HG03064 (cell line): ENCODE results near the gene MIB2.

Source experiments
- ATAC-seq: cut with Tn5 transposase; IDR thresholded peaks from one replicate; pipeline ENCODE4 v1.9.1; 2021; ENCODE audit warnings: low read depth; ENCODE audit not compliant: unreplicated experiment

MIB2 gene

GRCh38 chr1:1613509-1614082, 1.7 kb upstream of the MIB2 start:
- ATAC-seq, result no peak

- no peak for ATAC-seq
These were observed 921 bp upstream of the MIB2 start for GRCh38 chr1:1614204-1614953.

GRCh38 chr1:1614954-1615255, 395 bp upstream of the MIB2 start:
- ATAC-seq, result no peak

- peak; percentile 13 for ATAC-seq
These were observed 918 bp downstream of the MIB2 start for GRCh38 chr1:1616045-1616790.

- ATAC-seq, result no peak
These were observed 1.5 kb downstream of the MIB2 start for GRCh38 chr1:1616838-1617237.

GRCh38 chr1:1617516-1617915, 2.2 kb downstream of the MIB2 start:
- ATAC-seq, result no peak

- no peak for ATAC-seq
These were observed 2.6 kb downstream of the MIB2 start for GRCh38 chr1:1617925-1618324.

GRCh38 chr1:1618396-1619068, 3.2 kb downstream of the MIB2 start:
- no peak for ATAC-seq

GRCh38 chr1:1619917-1620361, 4.6 kb downstream of the MIB2 start:
- no peak for ATAC-seq

GRCh38 chr1:1620433-1621139, 5.3 kb downstream of the MIB2 start:
- no peak for ATAC-seq

- ATAC-seq, result no peak
These were observed 6.1 kb downstream of the MIB2 start for GRCh38 chr1:1621173-1622009.

- no peak for ATAC-seq
These were observed 6.9 kb downstream of the MIB2 start for GRCh38 chr1:1622010-1622787.

- ATAC-seq, result no peak
These were observed 7.4 kb downstream of the MIB2 start for GRCh38 chr1:1622788-1623094.

GRCh38 chr1:1623181-1623630, 7.9 kb downstream of the MIB2 start:
- no peak for ATAC-seq

- no peak for ATAC-seq
These were observed 8.5 kb downstream of the MIB2 start for GRCh38 chr1:1623631-1624442.

GRCh38 chr1:1624443-1625403, 9.4 kb downstream of the MIB2 start:
- ATAC-seq, result no peak

- ATAC-seq, result no peak
These were observed 10.1 kb downstream of the MIB2 start for GRCh38 chr1:1625404-1625775.
